Keratinocyte (primary cell): ENCODE measurements around the gene GRK7.

Experiments
- EZH2 ChIP-seq: IDR thresholded peaks from one replicate; pipeline ENCODE4 v1.6.1; 2012; ENCODE audit warnings: inconsistent platforms, mild to moderate bottlenecking, low read length, moderate library complexity
- TF ChIP-seq, protein P1 (sequence below), 3 experiments: IDR thresholded peaks in 1 of 3; conservative IDR thresholded peaks in 1 of 3; optimal IDR thresholded peaks in 1 of 3; 2 replicates in 2 of 3; 3 replicates in 1 of 3; pipeline versions ENCODE3 to v1.5.1; 2011; ENCODE audit warnings: low read length in 3 of 3, mild to moderate bottlenecking in 3 of 3, moderate library complexity in 2 of 3, control low read depth in 1 of 3, inconsistent platforms in 1 of 3; ENCODE audit not compliant: insufficient read depth in 2 of 3; ENCODE audit errors: extremely low read depth in 1 of 3

DNA sequence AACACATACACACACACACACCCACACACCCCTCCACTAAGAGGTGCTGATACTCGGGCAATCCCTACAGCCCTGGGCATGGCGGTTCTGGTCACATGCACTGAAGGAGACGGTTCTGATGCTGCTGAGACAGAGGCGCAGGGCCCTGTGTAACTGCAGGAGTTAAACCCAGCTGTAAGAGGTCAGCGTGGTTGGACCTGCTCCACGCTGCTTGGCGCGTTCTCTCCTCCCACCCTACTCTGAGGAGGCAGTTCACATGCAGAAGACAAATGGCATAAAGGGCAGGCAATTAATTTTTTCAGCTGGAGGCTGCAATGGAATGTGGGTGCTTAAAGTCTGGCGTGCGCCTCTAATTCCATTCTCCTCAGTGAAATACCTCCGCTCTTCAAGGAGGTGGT, 35.2 kb downstream of the GRK7 start:
- TF ChIP-seq, protein P1, sequence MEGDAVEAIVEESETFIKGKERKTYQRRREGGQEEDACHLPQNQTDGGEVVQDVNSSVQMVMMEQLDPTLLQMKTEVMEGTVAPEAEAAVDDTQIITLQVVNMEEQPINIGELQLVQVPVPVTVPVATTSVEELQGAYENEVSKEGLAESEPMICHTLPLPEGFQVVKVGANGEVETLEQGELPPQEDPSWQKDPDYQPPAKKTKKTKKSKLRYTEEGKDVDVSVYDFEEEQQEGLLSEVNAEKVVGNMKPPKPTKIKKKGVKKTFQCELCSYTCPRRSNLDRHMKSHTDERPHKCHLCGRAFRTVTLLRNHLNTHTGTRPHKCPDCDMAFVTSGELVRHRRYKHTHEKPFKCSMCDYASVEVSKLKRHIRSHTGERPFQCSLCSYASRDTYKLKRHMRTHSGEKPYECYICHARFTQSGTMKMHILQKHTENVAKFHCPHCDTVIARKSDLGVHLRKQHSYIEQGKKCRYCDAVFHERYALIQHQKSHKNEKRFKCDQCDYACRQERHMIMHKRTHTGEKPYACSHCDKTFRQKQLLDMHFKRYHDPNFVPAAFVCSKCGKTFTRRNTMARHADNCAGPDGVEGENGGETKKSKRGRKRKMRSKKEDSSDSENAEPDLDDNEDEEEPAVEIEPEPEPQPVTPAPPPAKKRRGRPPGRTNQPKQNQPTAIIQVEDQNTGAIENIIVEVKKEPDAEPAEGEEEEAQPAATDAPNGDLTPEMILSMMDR (optimal IDR thresholded peaks at IDR 0.05 in 1 of 3, IDR thresholded peaks at IDR 0.05 in 1 of 3, conservative IDR thresholded peaks at IDR 0.05 in 1 of 3; ENCODE audit: extremely low read depth in 1 of 3, insufficient read depth in 2 of 3, low read length in 3 of 3), result no peak
- no peak for TF ChIP-seq EZH2
